DMS153 (cell line): ENCODE measurements around the gene MAG.

Experiments used
- DNase-seq: peaks from one replicate; lab custom pipeline; 2025; lab: John Stamatoyannopoulos, UW

Gene MAG

DNA sequence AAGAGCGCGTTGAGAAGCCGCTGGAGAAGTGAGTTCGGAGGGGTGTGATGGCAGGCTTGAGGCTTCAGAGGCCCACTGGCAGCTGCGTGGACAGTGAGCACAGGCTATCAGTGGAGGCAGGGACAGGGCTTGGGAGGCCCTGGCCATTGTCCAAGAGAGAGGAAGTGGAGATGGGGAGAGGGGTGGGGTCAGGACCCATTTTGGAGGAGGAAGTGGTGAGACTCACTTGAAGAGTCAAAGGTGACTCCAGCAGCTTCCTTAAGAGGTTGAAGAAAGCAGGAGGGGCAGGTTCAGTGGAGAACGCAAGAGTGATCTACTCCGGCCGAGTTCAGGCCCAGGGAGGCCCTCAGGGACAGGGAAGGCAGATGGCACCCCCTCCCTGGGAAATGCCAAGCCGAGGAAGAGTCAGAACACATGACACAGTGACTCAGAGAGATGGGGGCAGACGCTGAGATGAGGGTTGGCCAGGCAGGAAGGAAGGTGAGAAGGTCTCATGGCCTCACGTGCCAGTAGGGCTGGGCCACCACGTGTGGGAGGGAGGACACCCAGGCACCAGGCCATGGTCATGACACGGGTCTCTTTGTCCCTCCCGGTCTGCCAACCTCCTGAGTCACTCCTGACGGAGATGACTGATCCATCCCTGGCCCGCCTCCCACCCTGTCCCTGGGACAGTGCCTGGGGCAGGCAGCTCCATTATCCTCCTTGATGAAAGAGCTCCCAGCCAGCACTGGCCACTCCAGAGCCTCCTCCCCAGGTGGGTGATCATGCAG, 26.9 kb downstream of the MAG start:
- DNase-seq = no peak

- no peak for DNase-seq
Measured at GRCh38 chr19:35320065-35320713, 28.2 kb downstream of the MAG start.

DNA sequence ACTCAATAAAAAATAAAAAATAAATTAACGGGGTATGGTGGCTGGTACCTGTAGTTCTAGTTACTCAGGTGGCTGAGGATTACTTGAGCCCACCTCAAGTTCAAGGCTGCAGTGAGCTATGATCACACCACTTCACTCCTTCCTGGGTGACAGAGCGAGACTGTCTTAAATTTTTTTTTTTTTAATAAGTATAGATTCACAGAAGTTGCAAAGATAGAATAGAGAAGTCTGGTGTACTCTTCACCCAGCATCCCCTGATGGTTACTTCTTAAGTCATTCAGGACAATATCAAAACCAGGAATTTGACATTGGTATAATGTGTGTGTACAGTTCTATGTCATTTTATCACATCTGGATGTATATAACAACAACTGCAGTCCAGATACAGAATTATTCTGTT, 29.3 kb downstream of the MAG start:
- no peak for DNase-seq

DNA sequence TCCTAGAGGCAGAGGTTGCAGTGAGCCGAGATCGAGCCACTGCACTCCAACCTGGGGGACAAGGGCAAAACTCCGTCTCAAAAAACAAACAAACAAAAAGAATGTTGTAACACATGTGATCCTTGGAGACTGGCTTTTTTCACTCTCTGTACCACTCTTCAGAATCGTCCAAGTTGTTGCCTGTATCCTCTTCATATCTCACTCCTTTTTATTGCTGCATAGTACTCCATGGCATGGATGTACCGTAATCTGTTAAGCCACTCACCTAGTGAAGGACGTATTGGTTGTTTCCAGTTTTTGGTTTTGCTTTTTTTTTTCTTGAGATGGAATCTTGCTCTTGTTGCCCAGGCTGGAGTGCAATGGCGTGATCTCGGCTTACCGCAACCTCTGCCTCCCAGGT, 30.1 kb downstream of the MAG start:
- DNase-seq = no peak

- DNase-seq = no peak
Measured at GRCh38 chr19:35327642-35328041, 35.7 kb downstream of the MAG start.

GRCh38 chr19:35328851-35329285, 36.9 kb downstream of the MAG start, which contains the start of gene CD22:
Gene CD22, plus strand, starts transcription at chr19:35329187. Its CDS starts 2,854 bp downstream, at chr19:35332041.
- DNase-seq = no peak

DNA sequence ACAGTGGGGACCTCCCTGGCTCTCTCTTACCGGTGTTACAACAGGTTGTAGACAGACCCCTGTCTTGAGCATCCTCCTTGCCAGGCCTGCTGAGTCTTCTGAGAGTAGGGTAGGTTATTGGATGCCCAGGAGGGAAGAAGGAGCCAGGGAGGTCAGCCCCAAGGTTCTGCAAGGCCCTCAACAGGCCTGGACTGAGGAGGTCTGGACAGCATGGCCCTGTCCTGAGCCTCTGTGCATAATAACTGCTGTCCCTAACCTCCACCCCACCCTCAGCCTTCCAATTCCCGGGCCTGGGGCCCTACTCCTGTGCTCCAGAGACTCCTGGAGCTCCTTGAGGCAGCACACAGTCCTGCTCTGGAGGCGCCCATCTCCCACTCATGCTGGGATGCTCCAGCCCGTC, 37.4 kb downstream of the MAG start:
- no peak for DNase-seq

DNA sequence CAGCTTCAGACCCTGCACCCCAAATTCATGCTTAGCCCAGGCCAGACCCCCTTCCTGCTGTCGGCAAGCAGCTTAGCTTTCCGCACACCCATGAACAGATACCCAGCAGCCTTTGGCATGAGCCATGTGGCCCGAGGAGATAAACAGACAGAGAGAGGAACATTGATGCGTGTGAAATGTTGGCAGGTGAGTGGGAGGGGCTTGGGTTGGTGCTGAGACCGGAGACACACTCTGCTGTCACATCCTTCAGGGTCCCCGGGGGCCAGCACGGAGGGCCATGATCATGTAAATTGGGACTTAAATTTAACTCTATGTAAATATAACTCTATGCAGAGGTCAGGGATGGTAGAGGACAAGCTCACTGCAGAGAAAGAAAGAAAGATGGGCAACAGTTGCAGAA, 38.5 kb downstream of the MAG start:
- DNase-seq = no peak

DNA sequence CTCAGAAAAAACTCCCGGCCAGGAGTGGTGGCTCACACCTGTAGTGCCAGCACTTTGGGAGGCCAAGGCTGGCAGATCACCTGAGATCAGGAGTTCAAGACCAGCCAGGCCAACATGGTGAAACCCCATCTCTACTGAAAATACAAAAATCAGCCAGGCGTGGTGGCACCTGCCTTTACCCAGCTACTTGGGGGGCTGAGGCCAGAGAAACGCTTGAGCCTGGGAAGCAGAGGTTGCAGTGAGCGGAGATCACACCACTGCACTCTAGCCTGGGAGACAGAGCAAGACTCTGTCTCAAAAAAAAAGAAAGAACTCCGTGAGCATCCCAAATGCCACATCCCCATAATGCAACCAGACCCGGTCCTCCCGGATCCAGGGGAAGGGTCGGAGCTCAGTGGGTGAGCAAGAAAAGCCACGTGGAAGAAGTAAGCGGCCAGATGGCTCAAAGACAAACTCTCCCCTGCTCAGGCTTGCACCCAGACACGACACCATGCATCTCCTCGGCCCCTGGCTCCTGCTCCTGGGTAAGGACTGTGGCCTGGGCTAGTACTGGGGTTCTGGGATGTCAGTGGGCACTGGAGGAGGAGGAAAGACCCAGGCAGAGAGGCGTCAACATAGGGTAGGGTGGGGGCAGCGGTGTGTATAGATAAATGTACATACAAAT, 39.7 kb downstream of the MAG start:
- DNase-seq = no peak

DNA sequence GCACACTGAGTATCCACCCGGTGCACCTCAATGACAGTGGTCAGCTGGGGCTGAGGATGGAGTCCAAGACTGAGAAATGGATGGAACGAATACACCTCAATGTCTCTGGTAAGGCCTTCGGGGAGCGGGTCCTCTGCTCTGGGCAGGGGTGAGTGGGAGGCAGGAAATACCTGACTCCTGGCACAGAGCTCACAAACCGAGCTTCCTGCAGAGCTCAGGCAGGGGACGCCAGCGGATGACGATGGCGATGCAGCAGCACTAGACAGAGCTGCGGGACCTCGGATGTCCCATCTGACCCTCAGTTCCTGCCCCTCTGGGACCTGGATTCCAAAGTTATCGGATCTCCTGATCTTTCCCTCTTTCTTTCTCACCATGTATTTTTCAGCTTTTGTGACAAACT, 40.9 kb downstream of the MAG start:
- no peak for DNase-seq

- no peak for DNase-seq
Measured at GRCh38 chr19:35334144-35334753, 42.3 kb downstream of the MAG start.

DNA sequence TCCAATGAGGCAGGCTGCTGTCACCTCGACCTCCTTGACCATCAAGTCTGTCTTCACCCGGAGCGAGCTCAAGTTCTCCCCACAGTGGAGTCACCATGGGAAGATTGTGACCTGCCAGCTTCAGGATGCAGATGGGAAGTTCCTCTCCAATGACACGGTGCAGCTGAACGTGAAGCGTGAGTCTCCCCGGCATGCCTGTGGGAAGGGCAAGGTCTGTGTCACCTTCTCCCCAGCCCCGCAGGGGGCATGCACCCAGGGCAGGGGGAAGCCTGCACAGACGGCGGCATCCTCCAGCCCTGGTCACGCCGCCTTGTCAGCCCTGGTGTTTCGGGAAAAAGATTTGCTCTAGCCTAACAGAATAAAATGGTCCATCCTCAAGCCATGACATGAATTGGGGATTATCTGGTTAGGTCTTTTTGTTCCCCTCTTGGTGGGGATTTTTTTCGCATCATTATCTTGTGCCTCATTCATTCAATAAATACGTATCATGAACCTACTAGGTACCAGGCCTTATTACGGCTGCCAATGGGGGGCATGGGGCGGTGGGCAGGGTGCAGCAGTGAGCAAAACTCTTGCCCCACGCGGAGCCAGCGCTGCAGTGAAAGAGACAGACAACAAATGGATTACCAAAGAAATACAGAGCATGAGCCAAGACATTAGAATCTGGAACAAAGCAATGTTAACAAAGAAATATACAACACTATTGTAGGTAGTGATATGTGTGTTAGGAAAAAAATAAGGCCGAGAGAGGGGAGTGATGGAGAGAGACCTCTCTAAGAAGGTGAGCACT, 44.4 kb downstream of the MAG start:
- DNase-seq = no peak

GRCh38 chr19:35337097-35337983, 45.4 kb downstream of the MAG start:
- DNase-seq = no peak

GRCh38 chr19:35337984-35338296, 46.0 kb downstream of the MAG start:
- DNase-seq = no peak

GRCh38 chr19:35340431-35340830, 48.5 kb downstream of the MAG start:
- DNase-seq = no peak

GRCh38 chr19:35341006-35341405, 49.0 kb downstream of the MAG start:
- no peak for DNase-seq

DNA sequence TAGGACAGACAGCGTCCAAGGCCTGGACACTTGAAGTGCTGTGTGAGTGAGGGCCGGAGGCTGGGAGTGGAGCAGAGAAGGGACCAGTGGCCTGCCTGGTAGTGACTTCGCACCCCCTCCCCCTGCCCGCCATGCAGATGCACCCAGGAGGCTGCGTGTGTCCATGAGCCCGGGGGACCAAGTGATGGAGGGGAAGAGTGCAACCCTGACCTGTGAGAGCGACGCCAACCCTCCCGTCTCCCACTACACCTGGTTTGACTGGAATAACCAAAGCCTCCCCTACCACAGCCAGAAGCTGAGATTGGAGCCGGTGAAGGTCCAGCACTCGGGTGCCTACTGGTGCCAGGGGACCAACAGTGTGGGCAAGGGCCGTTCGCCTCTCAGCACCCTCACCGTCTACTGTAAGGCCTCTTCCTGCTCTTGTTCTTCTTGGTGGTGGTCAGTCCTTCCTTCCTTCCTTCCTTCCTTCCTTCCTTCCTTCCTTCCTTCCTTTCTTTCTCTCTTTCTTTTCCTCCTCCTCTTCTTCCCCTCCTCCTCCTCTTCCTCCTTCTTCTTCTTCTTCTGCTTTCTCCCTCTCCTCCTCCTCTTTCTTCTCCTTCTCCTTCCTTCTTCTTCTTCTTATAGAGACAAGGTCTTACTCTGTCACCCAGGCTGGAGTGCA, 49.7 kb downstream of the MAG start:
- DNase-seq = no peak

- DNase-seq = no peak
Measured at GRCh38 chr19:35342430-35342829, 50.5 kb downstream of the MAG start.

GRCh38 chr19:35344511-35345031, 52.6 kb downstream of the MAG start:
- no peak for DNase-seq

- no peak for DNase-seq
Measured at GRCh38 chr19:35345671-35346111, 53.7 kb downstream of the MAG start.
